GM18520 (cell line): Measurements from ENCODE around the gene CFAP57.

Experiments used
- ATAC-seq: cut with Tn5 transposase; IDR thresholded peaks from one replicate; pipeline ENCODE4 v1.9.1; 2021; ENCODE audit not compliant: unreplicated experiment

CFAP57 gene

DNA sequence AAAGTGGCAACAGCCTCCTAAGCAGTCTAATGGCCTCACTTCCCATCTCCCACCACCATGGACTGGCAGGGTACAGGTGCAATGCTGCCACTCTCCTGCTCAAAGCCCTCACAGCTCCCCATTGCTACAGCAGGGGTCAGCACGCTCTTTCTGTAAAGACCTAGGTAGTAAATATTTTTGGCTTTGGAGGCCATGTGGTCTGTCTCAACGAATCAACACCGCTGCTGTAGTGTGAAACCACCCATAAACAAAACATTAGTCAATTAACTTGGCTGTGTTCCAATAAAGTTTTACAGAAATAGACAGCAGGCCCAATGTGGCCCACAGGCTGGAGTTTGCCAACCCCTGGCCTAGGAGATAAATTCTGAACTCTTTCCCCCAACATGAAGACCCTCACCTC, 53.0 kb downstream of the CFAP57 start:
- ATAC-seq, result no peak

DNA sequence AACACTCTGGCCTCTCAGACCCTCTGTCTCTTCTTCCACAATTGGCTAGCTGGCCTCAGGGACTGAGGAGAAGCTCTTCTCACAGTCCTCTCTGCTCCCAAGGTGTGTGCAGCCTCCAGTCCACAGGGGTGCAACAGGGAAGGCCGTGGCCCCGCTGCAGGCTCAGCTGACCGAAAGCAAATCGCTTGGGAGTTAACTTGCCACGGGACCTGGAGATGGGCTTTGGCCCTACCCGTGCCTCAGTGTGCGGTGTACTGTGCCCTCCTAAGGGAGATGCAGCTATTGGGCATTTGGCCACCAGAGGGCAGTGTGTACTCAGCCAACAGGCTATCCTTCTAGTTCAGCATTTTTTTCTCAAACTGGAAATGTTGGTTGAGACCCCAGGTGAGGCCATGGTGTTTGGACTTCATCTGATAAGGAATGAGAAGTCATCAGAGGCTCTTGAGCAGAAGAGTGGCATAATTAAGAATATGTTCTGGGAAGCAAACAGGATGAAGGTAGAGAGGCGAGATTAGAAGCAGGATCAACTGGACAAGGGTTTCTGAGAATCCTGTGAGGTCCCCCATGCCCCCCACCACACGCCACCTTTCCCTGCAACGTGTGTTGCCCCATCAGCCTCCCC, 55.1 kb downstream of the CFAP57 start:
- ATAC-seq, result no peak

DNA sequence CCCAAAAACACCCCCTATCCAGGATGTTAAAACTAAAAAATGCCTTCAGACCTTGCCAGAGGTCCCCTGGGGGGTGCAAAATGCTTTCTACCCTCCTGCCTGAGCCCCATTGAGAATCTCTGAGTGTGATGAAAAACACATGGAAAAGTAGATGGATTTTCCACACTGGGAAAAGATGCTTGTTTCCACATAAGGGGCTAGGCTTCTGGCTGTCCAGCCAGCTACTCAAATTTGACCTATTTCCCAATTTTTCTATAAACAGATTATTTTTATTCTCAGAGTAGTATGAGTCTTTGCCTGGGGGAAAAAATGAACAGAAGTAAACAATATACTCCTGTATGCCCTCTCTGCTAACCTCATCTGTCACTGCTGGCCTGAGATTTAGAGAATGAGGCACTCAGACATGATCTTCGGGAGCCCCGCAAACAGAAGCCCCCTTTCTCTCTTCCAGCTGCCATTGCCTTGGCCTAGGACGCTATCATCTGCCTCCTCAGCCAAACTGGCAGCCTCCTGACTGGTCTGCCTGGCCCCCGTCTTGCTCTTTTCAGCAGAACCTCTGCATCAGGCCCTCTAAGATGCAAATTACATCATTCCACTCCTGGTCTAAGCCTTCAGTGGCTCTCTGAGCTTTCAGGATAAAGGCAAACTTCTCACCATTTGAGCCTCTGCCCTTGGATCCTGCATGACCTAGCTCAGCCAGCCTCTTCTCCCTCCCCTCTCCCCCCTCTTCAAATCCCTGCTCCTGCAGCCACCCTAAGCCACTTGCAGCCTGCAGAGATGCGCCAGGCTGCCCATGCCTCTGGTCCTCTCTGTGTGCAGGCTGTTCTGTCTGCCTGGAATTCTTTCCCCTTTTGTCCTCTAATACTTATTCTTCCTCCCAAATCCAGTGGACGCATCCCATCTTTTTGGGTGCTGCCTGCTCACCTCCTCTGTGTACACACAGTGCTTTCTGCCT, 58.0 kb downstream of the CFAP57 start:
- ATAC-seq, result no peak

DNA sequence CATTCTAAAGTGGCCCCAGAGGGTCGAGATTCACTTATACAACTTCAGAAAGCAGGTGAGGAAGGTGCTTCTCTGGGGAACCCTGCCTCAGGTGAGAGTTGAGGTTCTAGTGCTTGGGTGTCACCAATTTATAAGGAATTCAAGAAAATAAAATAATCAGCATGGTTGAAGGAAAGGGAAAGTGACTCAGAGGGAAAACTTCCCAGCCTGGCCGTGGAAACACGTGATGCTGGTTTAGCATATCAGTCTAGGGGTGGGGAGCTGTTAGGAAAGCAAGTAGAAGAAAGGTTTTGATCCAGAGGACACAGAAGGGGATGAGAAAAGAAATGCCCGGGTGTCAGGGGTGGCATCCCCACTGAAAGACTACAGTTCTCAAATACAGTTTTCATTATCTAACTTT, 59.9 kb downstream of the CFAP57 start:
- no peak for ATAC-seq

- no peak for ATAC-seq
These were observed 60.4 kb downstream of the CFAP57 start for GRCh38 chr1:43232482-43232881.

GRCh38 chr1:43233631-43234030, 61.5 kb downstream of the CFAP57 start:
- ATAC-seq, result no peak

DNA sequence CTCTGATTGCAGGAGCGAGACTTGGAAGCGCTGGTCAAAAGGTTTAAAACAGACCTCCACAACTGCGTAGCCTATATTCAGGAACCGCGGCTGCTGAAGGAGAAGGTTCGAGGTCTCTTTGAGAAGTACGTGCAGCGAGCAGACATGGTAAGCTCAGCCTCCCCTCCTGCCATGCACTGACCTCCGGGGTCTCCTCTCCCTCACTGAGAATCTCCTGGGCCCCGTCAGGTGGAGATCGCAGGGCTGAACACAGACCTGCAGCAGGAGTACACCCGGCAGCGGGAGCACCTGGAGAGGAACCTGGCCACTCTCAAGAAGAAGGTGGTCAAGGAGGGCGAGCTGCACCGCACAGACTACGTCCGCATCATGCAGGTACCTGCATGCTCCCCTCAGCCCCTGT, 62.1 kb downstream of the CFAP57 start:
- ATAC-seq, result no peak

- no peak for ATAC-seq
These were observed 62.9 kb downstream of the CFAP57 start for GRCh38 chr1:43235040-43235439.

DNA sequence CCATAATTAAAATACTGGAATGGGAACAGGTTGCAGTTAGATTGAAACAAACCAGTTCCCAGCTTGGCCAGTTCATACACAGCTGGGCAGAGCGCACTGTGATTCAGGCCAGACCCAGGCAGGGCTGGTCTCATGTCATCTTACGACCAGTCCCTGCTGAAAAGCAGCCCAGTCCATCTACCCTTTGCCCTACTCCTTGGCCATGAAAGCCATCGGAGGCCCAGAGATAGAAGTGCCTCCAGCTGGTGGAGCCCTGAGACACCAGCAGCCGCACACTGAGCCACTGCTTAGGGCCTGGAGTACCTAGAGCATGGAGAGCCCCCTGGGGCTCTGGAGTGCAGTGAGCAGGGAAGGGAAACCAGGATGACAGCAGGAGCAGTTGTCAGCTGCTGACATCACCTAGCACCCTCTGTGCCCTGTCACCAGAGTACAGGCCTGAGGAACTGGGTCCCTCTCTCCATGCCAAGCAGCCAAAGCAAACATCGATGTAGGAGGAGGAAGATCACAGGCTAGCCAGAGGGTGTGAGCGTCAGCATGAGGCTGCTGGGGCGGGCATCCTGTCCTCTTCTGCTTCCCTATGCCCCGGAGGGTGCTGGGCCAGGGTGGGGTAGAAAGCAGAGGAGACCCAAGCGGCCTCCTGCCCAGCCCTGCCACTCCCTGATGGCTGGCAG, 63.5 kb downstream of the CFAP57 start:
- ATAC-seq, result no peak

- ATAC-seq, result no peak
These were observed 65.0 kb downstream of the CFAP57 start for GRCh38 chr1:43237121-43237520.

GRCh38 chr1:43238085-43238484, 66.0 kb downstream of the CFAP57 start:
- ATAC-seq, result no peak

DNA sequence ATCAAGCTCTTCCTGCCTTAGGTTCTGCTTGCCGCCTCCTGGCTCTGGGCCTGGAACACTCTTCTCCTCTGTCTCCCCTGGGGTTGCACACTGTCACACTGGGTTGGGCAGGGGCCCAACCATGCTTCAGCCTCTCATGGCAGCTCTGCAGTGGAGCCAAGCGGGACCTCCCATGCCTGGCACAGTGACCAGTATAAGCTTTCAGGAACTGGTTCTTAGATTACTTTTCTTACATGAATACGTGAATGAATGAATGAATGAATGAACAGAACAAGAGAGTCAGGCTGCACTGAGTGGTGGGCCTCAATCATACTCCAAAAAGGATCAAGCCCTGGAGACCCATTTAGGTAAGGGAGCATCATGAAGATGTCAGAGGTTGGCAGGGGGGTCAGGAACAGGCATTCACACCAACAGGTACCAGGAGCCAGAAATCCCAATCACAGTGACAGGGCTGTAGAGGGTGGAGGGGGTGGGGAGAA, 66.9 kb downstream of the CFAP57 start:
- ATAC-seq, result no peak

- ATAC-seq, result no peak
These were observed 67.4 kb downstream of the CFAP57 start for GRCh38 chr1:43239484-43239883.

GRCh38 chr1:43241413-43241836, 69.3 kb downstream of the CFAP57 start:
- ATAC-seq, result no peak

DNA sequence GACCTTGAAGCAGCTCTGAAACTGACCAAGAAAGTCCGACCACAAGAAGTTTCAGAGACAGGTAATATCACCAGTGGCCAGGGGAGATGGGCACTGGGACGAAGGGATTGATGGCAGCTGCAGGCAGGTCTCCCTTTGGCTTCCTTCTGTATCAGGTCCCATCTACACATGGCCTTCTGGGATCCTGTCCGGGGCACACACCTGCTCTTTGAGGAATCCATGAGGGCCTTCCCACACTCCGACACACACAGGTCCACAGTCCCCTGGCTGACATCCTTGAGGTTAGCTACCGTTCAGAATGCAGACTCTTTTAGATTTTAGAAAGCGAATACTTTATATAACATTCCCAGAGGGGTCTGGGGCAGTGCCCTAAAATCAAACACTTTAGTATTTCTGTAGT, 71.2 kb downstream of the CFAP57 start:
- no peak for ATAC-seq

GRCh38 chr1:43246466-43247213, 74.5 kb downstream of the CFAP57 start:
- ATAC-seq, result no peak

DNA sequence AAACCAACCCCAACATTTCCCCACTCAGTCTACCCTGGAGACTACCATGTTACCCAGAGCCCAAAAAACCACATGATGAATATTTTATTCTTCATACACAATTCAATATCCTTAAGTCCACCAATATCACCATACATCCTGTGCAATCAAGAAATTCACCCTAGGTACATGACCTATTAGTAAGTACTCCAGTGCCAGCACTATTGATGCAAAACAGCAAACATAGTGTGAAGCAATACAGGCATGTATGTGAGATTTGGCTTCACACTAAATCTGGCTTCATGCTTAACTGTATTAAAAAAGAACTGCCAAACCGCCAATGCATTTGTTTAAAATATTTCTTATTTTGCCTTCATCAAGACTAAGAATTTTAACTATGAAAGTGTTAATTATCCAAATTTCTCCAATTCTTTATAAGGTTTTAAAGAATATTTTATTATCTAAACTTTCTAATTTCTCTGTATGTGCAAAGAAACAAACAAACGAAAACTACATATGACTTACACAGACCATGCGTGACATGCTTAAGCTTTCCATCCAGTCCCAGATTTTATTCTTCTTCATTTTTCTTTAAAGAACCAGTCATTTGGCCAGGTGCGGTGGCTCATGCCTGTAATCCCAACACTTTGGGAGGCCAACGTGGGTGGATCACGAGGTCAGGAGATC, 75.3 kb downstream of the CFAP57 start:
- no peak for ATAC-seq

GRCh38 chr1:43250351-43250761, 78.2 kb downstream of the CFAP57 start:
- ATAC-seq, result no peak

DNA sequence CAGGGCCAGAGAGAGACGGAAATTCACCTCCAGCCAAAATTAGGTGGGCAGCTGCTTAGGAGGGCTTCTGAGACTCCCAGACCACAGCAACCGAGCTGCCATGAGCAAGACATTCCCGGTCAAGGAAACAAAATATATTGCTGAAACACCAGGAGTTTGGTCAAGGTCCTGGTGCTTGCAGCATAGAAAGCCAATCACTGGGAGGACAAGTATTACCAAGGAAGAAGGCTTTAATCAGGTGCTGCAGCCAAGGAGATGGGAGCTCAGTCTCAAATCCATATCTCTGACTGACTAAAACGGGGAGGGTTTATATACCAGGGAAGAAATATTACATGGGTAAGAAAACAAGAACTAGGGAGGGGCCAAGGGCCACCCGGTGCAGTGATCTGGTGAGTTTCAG, 78.9 kb downstream of the CFAP57 start:
- no peak for ATAC-seq

GRCh38 chr1:43252225-43252624, 80.1 kb downstream of the CFAP57 start:
- no peak for ATAC-seq
